HG02840 (cell line): ENCODE data around the gene DIP2B.
"Not testable (repeated sequence)": the region's sequence is repeated elsewhere in the genome, so short reads cannot be mapped to it uniquely, and the experiment has no call there.

Experiments used
- ATAC-seq: cut with Tn5 transposase; IDR thresholded peaks from one replicate; pipeline ENCODE4 v1.9.1; 2021; ENCODE audit warnings: mild to moderate bottlenecking, moderate library complexity, moderate number of reproducible peaks; ENCODE audit not compliant: unreplicated experiment, low FRiP score

Gene DIP2B

DNA sequence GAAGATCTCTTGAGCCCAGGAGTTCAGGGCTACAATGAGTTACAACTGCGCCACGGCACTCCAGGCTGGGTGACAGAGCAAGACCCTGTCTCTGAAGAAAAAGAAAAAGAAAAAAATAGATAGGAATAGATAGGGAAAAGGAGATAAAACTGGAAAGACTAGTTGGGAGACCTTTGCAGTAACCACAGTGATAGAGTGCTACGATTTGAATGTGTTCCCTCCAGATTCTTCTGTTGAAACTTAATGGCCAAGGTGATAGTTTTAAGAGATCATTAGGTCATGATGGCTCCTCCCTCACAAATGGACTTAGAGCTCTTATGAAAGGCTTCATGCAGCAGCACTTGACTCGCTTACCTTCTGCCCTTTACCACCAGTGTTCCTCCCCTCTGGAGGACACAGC is 245.6 kb downstream of the DIP2B start:
- no peak for ATAC-seq

GRCh38 chr12:50751948-50752721 is 247.3 kb downstream of the DIP2B start:
- no peak for ATAC-seq

GRCh38 chr12:50753232-50753769 is 248.5 kb downstream of the DIP2B start:
- no peak for ATAC-seq

DNA sequence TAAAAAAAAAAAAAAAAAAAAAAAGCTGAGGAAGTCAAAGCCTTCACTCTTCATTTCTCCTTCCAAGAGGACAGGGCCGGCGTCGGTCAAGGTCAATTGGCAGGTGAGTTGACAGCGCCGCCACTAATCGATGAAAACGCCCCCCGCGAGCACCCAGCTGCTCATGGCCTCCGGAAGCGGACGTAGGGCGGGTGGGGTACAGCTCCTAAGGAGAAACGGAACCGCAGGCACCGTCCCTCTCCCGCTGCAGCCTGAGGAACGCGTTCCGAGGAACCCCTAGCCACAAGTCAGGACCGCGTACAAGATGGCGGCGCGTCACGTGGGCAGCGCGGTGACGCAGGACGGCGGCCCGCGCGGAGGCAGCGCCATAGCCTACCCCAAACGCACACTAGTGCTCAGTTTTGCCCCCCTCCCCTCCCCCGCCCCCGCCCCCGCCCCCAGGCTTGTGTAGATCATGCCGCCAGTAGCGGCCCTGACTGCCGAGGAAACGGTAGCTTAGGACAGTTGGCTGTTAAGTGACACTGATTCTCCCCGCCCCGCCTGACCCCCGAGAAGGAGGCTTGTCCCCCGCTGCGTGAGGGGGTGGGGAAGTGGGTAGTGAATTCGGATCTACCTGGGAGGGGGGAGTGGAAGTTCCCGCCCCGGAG is 259.0 kb downstream of the DIP2B start, which contains the start of gene ATF1:
Gene ATF1, plus strand, starts transcription at position 463 of the 647 bp plus-strand sequence. CDS start 16,045 bp downstream, outside the sequence.
- peak; percentile 69 for ATAC-seq

DNA sequence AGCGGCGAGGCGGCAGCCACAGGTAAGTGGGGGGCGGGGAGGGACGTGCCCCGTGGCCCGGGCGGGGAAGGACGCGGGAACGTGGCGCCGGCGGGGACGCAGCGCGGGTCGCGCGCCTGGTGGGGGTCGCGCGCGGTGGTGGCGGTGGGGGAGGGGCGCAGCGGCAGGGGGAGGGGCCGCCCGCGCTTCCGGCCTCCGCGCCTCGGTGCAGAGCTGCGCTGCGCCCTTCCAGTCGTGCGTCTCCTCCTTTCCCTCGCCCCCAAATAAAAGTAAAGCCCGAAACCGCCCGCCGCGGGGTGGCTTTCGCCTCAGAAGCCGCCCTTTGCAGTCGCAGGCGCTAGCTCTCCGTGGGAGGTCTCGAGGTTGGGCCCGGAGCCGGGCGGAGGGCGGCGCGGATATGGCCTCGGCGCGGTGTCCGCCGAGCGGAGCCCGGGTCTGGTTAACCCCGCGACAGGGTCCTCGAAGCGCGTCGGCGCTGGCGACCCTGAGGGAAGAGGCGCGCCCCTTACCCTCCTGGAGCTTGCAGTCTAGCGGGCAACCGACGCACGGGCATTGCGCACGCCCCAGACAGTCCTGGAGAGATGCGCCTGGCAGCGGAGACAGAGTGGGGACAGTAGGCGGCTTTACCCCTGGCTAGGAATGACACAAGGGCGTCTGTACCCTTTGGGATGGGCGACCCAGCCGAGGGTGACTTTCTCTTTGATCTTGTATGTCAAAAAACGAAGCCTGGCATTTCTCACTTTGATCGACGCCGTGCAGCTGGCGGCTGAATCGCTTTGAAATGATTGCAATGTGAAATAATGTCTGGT is 259.7 kb downstream of the DIP2B start:
- ATAC-seq: peak; percentile 50

DNA sequence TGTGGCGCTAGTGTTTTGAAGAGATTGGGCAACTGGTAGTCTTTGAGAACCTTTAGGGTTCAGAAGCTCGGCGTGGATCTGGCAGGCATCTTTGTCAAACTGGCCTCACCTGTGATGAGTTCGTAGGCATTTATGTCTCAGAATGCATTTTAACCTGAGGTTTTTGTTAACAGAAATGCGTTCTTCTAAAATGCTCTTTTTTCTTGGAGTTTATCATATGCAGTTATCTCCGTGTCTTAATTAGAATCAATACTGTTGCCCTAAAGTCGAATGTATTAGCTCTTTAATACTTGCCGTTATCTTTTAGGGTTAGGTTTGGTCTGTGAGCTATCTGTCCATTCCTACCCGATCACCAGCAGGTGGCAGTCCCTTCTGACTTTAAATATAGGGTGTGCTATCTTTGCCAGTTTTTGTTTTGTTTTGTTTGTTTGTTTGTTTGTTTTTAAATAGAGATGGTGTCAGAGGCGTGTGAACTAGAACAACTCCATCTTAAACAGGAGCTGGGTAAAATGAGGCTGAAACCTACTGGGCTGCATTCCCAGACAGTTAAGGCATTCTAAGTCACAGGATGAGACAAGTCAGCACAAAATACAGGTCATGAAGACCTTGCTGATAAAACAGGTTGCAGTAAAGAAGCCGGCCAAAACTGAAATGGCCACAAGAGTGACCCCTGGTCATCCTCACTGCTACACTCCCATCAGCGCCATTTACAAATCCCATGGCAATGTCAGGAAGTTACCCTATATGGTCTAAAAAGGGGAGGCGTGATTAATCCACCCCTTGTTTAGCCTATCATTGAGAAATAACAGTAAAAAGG is 260.5 kb downstream of the DIP2B start:
- ATAC-seq: no peak

GRCh38 chr12:50768391-50768790 is 263.6 kb downstream of the DIP2B start:
- no peak for ATAC-seq

- not testable (repeated sequence) for ATAC-seq
Measured at GRCh38 chr12:50768813-50769212, 264.0 kb downstream of the DIP2B start.

- no peak for ATAC-seq
Measured at GRCh38 chr12:50771409-50771808, 266.6 kb downstream of the DIP2B start.

- ATAC-seq: no peak
Measured at GRCh38 chr12:50772470-50772869, 267.7 kb downstream of the DIP2B start.

GRCh38 chr12:50772877-50773276 is 268.1 kb downstream of the DIP2B start:
- no peak for ATAC-seq

DNA sequence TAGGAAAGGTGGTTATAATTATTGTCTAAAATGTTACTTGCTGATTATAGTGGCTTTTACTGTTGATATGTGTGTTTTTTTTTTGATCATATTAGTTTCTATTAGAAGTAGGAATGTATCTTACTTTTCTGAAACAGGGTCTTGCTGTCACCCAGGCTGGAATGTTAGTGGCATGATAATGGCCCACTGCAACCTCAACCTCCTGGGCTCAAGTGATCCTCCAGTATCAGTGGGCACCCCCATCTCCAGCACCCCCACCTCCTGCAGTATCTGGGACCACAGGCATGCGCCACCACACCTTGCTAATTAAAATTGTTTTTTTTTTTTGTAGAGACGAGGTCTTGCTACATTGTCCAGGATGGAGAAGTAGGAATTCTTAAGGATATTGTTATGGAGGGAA is 270.5 kb downstream of the DIP2B start:
- ATAC-seq: no peak

GRCh38 chr12:50776749-50777728 is 272.3 kb downstream of the DIP2B start:
- ATAC-seq: no peak

DNA sequence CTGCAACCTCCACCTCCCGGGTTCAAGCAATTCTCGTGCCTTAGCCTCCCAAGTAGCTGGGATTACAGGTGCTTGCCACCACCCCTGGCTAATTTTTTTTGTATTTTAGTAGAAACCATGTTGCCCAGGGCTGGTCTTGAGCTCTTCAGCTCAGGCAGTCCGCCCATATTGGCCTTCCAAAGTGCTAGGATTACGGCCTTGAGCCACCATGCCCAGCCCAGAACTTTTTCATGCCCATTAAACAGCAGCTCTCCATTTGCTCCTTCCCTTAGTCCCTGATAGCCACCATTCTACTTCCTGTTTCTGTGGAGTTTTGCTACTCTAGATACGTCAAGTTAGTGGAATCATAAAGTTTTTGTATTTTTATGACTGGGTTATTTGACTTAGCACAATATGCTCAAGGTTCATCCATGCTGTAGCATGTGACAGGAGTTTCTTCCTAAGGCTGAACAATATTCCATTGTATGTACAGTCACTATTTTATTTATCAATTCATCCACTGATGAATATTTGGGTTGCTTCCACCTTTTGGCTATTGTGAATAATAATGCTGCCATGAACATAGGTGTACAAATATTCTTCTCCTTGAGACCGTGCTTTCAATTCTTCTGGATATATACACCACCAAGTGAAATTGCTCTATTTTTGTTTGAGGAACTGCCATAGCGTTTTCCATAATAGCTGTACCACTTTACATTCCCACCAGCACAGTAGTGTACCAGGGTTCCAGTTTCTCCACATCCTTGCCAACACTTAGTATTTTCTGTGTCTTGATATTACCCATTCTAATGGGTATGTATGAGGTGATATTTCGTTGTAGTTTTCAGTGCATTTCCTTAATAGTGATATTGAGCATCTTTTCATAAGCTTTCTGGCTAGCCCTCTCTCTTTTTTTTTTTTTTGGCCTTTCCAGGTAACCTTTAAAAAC is 274.1 kb downstream of the DIP2B start:
- ATAC-seq: no peak

DNA sequence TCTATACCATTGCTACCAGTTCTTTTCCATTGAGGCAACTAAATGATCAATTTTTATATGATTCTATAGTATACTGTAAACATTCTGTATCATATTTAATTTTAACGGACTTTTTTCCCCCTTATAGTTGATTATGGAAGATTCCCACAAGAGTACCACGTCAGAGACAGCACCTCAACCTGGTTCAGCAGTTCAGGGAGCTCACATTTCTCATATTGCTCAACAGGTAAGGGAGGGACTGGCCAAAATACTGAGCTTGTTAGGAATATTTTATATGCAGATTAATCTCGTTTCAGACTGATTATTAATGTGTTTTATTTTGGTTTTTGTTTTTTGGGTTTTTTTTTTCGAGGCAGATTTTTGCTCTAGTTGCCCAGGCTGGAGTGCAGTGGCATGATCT is 275.2 kb downstream of the DIP2B start:
- no peak for ATAC-seq

DNA sequence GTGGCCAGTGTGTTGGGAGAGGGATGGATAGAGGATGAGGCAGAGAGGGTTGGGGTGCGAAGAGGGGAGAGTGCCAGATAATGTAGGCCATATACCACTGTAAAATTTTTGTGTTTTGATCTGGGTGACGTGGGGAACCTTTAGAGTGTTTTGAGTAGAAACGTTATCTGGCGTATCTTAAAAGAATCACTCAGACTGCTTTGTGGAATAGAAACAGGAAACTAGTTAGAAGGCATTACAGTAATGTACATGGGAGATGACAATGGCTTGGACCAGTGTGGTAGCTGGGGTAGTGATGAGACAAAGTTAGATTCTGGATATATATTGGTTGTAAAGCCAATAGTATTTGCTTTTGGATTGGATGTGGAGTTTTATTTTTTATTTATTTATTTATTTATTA is 279.7 kb downstream of the DIP2B start:
- no peak for ATAC-seq

DNA sequence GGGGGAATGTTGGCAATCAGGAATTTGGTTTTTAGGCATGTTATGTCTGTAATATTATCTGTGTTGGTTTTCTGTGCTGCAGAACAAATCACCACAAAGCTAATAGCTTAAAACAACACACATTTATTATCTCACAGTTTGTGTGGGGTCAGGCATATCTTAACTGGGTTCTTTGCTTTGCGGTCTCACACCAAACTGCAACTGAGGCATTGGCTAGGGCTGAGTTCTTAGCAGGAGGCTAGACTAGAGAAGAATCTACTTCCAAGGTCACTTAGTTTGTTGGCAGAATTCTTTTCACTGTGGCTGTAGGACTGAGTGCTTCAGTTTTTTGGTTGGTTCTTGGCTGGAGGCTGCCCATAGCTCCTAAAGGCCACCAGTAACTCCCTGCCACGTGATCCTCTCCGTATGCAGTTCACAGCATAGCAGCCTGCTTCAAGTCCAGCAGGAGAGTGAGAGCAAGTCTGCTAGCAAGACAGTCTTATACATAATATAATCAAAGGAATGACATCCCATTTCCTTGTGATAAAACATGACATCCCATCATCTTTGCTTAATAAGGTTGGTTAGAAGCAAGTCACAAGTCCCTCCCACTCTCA is 280.7 kb downstream of the DIP2B start:
- no peak for ATAC-seq
